BLaER1 (cell line): ENCODE measurements around the gene TPI1.
"Not testable (repeated sequence)": the region's sequence is repeated elsewhere in the genome, so short reads cannot be mapped to it uniquely, and the experiment has no call there.

ENCODE experiments used
- H3K27ac ChIP-seq: shearing (Covaris generic); formaldehyde crosslinking; 2 replicates; pipeline ENCODE4 v1.8.1; 2022
- H3K27me3 ChIP-seq: shearing (Covaris generic); formaldehyde crosslinking; 2 replicates; pipeline ENCODE4 v1.8.1; 2022
- H3K36me3 ChIP-seq: shearing (Covaris generic); formaldehyde crosslinking; 2 replicates; pipeline ENCODE4 v1.8.1; 2022
- H3K4me1 ChIP-seq: shearing (Covaris generic); formaldehyde crosslinking; 2 replicates; pipeline ENCODE4 v1.8.1; 2022
- H3K4me2 ChIP-seq: shearing (Covaris generic); formaldehyde crosslinking; 2 replicates; pipeline ENCODE4 v1.8.1; 2022
- H3K4me3 ChIP-seq: shearing (Covaris generic); formaldehyde crosslinking; 2 replicates; pipeline ENCODE4 v1.8.1; 2022
- H3K9ac ChIP-seq: shearing (Covaris generic); formaldehyde crosslinking; 2 replicates; pipeline ENCODE4 v1.8.1; 2022
- H3K9me3 ChIP-seq: shearing (Covaris generic); formaldehyde crosslinking; 2 replicates; pipeline ENCODE4 v1.8.1; 2022
- H4K20me1 ChIP-seq: shearing (Covaris generic); formaldehyde crosslinking; 2 replicates; pipeline ENCODE4 v1.8.1; 2022
- Cebpa-rat ChIP-seq: shearing (Covaris generic); IDR thresholded peaks from 2 replicates; pipeline ENCODE4 v1.8.1; 2022

Gene TPI1

GRCh38 chr12:6853626-6854025 is 13.7 kb upstream of the TPI1 start:
- Histone ChIP-seq H3K9ac (peak overlapping the region; percentile 77), H4K20me1 (0 out of 2 replicates have a peak, but pooled peaks cover 16% of the 10 kb centered on the region), H3K27ac (peak overlapping the region; percentile 48), H3K4me1 (peaks cover 40% of the 10 kb centered on the region), H3K4me3 (peak overlapping the region; percentile 72; the same call in 1 of the 2 replicates), H3K9me3 (no peaks in the 10 kb centered on the region), H3K36me3 (peaks cover 55% of the 10 kb centered on the region), H3K27me3 (no peaks in the 10 kb centered on the region), H3K4me2 (peak overlapping the region; percentile 94)
- no peak for TF ChIP-seq Cebpa-rat

- Histone ChIP-seq H3K27me3 (no peaks in the 10 kb centered on the region), H3K4me3 (no peak overlapping the region), H4K20me1 (0 out of 2 replicates have a peak, but pooled peaks cover 16% of the 10 kb centered on the region), H3K9me3 (no peaks in the 10 kb centered on the region), H3K4me2 (peak overlapping the region; percentile 94), H3K27ac (no peak overlapping the region), H3K4me1 (peaks cover 35% of the 10 kb centered on the region), H3K36me3 (peaks cover 55% of the 10 kb centered on the region), H3K9ac (peak overlapping the region; percentile 77; the same call in 1 of the 2 replicates)
- no peak for TF ChIP-seq Cebpa-rat
These were observed 13.3 kb upstream of the TPI1 start for GRCh38 chr12:6854036-6854435.

GRCh38 chr12:6855322-6855721 is 12.0 kb upstream of the TPI1 start:
- Histone ChIP-seq H3K36me3 (peaks cover 55% of the 10 kb centered on the region), H3K4me3 (no peak overlapping the region), H3K4me2 (no peak overlapping the region), H3K9me3 (no peaks in the 10 kb centered on the region), H3K27me3 (no peaks in the 10 kb centered on the region), H4K20me1 (0 out of 2 replicates have a peak, but pooled peaks cover 16% of the 10 kb centered on the region), H3K27ac (no peak overlapping the region), H3K9ac (no peak overlapping the region), H3K4me1 (peaks cover 23% of the 10 kb centered on the region)
- no peak for TF ChIP-seq Cebpa-rat

- 0 out of 2 replicates have a peak, but pooled peaks cover 7% of the 10 kb centered on the region for H4K20me1 ChIP-seq
- H3K36me3 ChIP-seq = peaks cover 90% of the 10 kb centered on the region
- no peak overlapping the region for H3K27ac ChIP-seq
- peaks cover 6% of the 10 kb centered on the region for H3K4me1 ChIP-seq
- no peak overlapping the region for H3K4me2 ChIP-seq
- no peak for TF ChIP-seq Cebpa-rat
- H3K4me3 ChIP-seq = no peak overlapping the region
- H3K9ac ChIP-seq = no peak overlapping the region
- no peaks in the 10 kb centered on the region for H3K9me3 ChIP-seq
- H3K27me3 ChIP-seq = no peaks in the 10 kb centered on the region
These were observed 8.5 kb upstream of the TPI1 start for GRCh38 chr12:6858799-6859198.

GRCh38 chr12:6860116-6860515 is 7.2 kb upstream of the TPI1 start:
- H3K9me3 ChIP-seq = no peaks in the 10 kb centered on the region
- peaks cover 6% of the 10 kb centered on the region; the same call in 1 of the 2 replicates for H3K4me1 ChIP-seq
- no peaks in the 10 kb centered on the region for H3K27me3 ChIP-seq
- no peaks in the 10 kb centered on the region for H4K20me1 ChIP-seq
- H3K4me3 ChIP-seq = no peak overlapping the region
- H3K27ac ChIP-seq = no peak overlapping the region
- H3K36me3 ChIP-seq = peaks cover 99% of the 10 kb centered on the region
- no peak overlapping the region for H3K9ac ChIP-seq
- no peak overlapping the region for H3K4me2 ChIP-seq
- no peak for TF ChIP-seq Cebpa-rat

GRCh38 chr12:6860942-6861341 is 6.4 kb upstream of the TPI1 start:
- Histone ChIP-seq H3K27me3 (no peaks in the 10 kb centered on the region), H4K20me1 (peaks cover 2% of the 10 kb centered on the region; the same call in 1 of the 2 replicates), H3K4me3 (no peak overlapping the region), H3K9ac (no peak overlapping the region), H3K4me1 (peaks cover 7% of the 10 kb centered on the region), H3K36me3 (peaks cover 99% of the 10 kb centered on the region), H3K27ac (no peak overlapping the region), H3K9me3 (no peaks in the 10 kb centered on the region), H3K4me2 (no peak overlapping the region)
- no peak for TF ChIP-seq Cebpa-rat

GRCh38 chr12:6861391-6861790 is 5.9 kb upstream of the TPI1 start:
- TF ChIP-seq Cebpa-rat = no peak
- Histone ChIP-seq H4K20me1 (peaks cover 6% of the 10 kb centered on the region; the same call in 1 of the 2 replicates), H3K9me3 (no peaks in the 10 kb centered on the region), H3K27ac (no peak overlapping the region), H3K4me2 (no peak overlapping the region), H3K4me1 (peaks cover 12% of the 10 kb centered on the region), H3K9ac (no peak overlapping the region), H3K27me3 (no peaks in the 10 kb centered on the region), H3K4me3 (no peak overlapping the region), H3K36me3 (peaks cover 99% of the 10 kb centered on the region)

GRCh38 chr12:6863033-6863432 is 4.3 kb upstream of the TPI1 start:
- H3K9me3 ChIP-seq = no peaks in the 10 kb centered on the region
- H3K4me1 ChIP-seq = peaks cover 19% of the 10 kb centered on the region
- H3K4me2 ChIP-seq = no peak overlapping the region
- H4K20me1 ChIP-seq = peaks cover 14% of the 10 kb centered on the region
- no peaks in the 10 kb centered on the region for H3K27me3 ChIP-seq
- no peak overlapping the region for H3K4me3 ChIP-seq
- H3K9ac ChIP-seq = no peak overlapping the region
- no peak for TF ChIP-seq Cebpa-rat
- no peak overlapping the region for H3K27ac ChIP-seq
- H3K36me3 ChIP-seq = peaks cover 84% of the 10 kb centered on the region

- Histone ChIP-seq H3K36me3 (peaks cover 76% of the 10 kb centered on the region), H3K27ac (no peak overlapping the region), H3K4me2 (no peak overlapping the region), H3K4me1 (peaks cover 24% of the 10 kb centered on the region), H4K20me1 (peaks cover 22% of the 10 kb centered on the region), H3K9ac (no peak overlapping the region), H3K27me3 (no peaks in the 10 kb centered on the region), H3K9me3 (no peaks in the 10 kb centered on the region), H3K4me3 (no peak overlapping the region)
- TF ChIP-seq Cebpa-rat = no peak
These were observed 3.6 kb upstream of the TPI1 start for GRCh38 chr12:6863586-6864321.

GRCh38 chr12:6865307-6865706 is 2.0 kb upstream of the TPI1 start:
- not testable (repeated sequence) for H3K9me3 ChIP-seq, H3K4me2 ChIP-seq, H3K4me3 ChIP-seq, H3K9ac ChIP-seq, H3K27ac ChIP-seq, H3K27me3 ChIP-seq
- Histone ChIP-seq H3K36me3 (peaks cover 74% of the 10 kb centered on the region), H4K20me1 (peaks cover 37% of the 10 kb centered on the region), H3K4me1 (peaks cover 40% of the 10 kb centered on the region)
